H9 (cell line): ENCODE results near the gene NDRG2. TPM values are rescaled to one million over a fixed set of nuclear protein-coding genes. Genes with fewer than 3 reads are reported as not detected.

Source experiments
- DNase-seq: peaks from one replicate; pipeline ENCODE4 v3.0.0-alpha.2; 2017
- H2AFZ ChIP-seq: one replicate; pipeline ENCODE4 v1.6.1; 2013; ENCODE audit warnings: mild to moderate bottlenecking, low read length, control low read depth, moderate library complexity
- H2AK5ac ChIP-seq: 2 replicates; pipeline ENCODE4 v1.6.1; 2013; ENCODE audit warnings: low read length, control low read depth, mixed read lengths; ENCODE audit not compliant: insufficient read length
- H2BK120ac ChIP-seq: one replicate; pipeline ENCODE4 v1.6.1; 2013; ENCODE audit warnings: low read depth, mild to moderate bottlenecking, low read length, control low read depth, inconsistent platforms; ENCODE audit not compliant: poor library complexity, severe bottlenecking
- H2BK12ac ChIP-seq: 2 replicates; pipeline ENCODE4 v1.6.1; 2013; ENCODE audit warnings: low read length, control low read depth, mixed read lengths, low read depth; ENCODE audit not compliant: insufficient read length
- H2BK15ac ChIP-seq: 2 replicates; pipeline ENCODE4 v1.6.1; 2013; ENCODE audit warnings: low read depth, low read length, control low read depth
- H2BK20ac ChIP-seq: one replicate; pipeline ENCODE4 v1.6.1; 2013; ENCODE audit warnings: low read depth, mild to moderate bottlenecking, low read length, control low read depth, inconsistent platforms; ENCODE audit not compliant: poor library complexity, severe bottlenecking
- H2BK5ac ChIP-seq: 2 replicates; pipeline ENCODE4 v1.6.1; 2013; ENCODE audit warnings: low read length, control low read depth, mixed read lengths; ENCODE audit not compliant: insufficient read length
- H3K14ac ChIP-seq: 2 replicates; pipeline ENCODE4 v1.6.1; 2013; ENCODE audit warnings: low read length, control low read depth; ENCODE audit not compliant: insufficient read depth
- H3K18ac ChIP-seq: 2 replicates; pipeline ENCODE4 v1.6.1; 2013; ENCODE audit warnings: low read depth, mild to moderate bottlenecking, mixed read lengths, low read length, control low read depth; ENCODE audit not compliant: insufficient read length
- H3K23ac ChIP-seq: 2 replicates; pipeline ENCODE4 v1.6.1; 2013; ENCODE audit warnings: low read length, control low read depth, mixed read lengths, low read depth; ENCODE audit not compliant: insufficient read length
- H3K23me2 ChIP-seq: 2 replicates; pipeline ENCODE4 v1.6.1; 2013; ENCODE audit warnings: low read depth, mild to moderate bottlenecking, mixed read lengths, low read length, control low read depth; ENCODE audit not compliant: insufficient read length, poor library complexity, severe bottlenecking
- H3K27ac ChIP-seq: 2 replicates; pipeline ENCODE4 v1.5.1; 2013; ENCODE audit warnings: low read length, control low read depth, mixed read lengths, low read depth; ENCODE audit not compliant: insufficient read length
- H3K27me3 ChIP-seq: 2 replicates; pipeline ENCODE4 v1.6.1; 2013; ENCODE audit warnings: low read length, control low read depth, inconsistent platforms; ENCODE audit not compliant: insufficient read depth
- H3K4ac ChIP-seq: 2 replicates; pipeline ENCODE4 v1.6.1; 2013; ENCODE audit warnings: low read depth, mild to moderate bottlenecking, control low read depth, inconsistent platforms, low read length, moderate library complexity
- H3K4me1 ChIP-seq: 2 replicates; pipeline ENCODE4 v1.6.1; 2013; ENCODE audit warnings: low read length, control low read depth, inconsistent platforms; ENCODE audit not compliant: insufficient read depth
- H3K4me2 ChIP-seq: 2 replicates; pipeline ENCODE4 v1.6.1; 2013; ENCODE audit warnings: low read length, control low read depth, mixed read lengths; ENCODE audit not compliant: insufficient read length, insufficient read depth
- H3K56ac ChIP-seq: 2 replicates; pipeline ENCODE4 v1.6.1; 2013; ENCODE audit warnings: low read depth, mild to moderate bottlenecking, mixed read lengths, low read length, control low read depth; ENCODE audit not compliant: insufficient read length
- H3K79me1 ChIP-seq: 2 replicates; pipeline ENCODE4 v1.6.1; 2013; ENCODE audit warnings: low read depth, mild to moderate bottlenecking, moderate library complexity, low read length, control low read depth, inconsistent platforms; ENCODE audit not compliant: insufficient read depth, poor library complexity, severe bottlenecking
- H3K79me2 ChIP-seq: 2 replicates; pipeline ENCODE4 v1.6.1; 2013; ENCODE audit warnings: low read length, control low read depth, inconsistent platforms; ENCODE audit not compliant: insufficient read depth
- H3K9ac ChIP-seq: 2 replicates; pipeline ENCODE4 v1.6.1; 2013; ENCODE audit warnings: low read length, control low read depth, mixed read lengths; ENCODE audit not compliant: insufficient read length; ENCODE audit errors: extremely low read depth
- H3K9me3 ChIP-seq: one replicate; pipeline ENCODE4 v1.6.1; 2013; ENCODE audit warnings: low read depth, low read length, inconsistent platforms; ENCODE audit not compliant: control insufficient read depth
- H3T11ph ChIP-seq: one replicate; pipeline ENCODE4 v1.6.1; 2013; ENCODE audit warnings: mild to moderate bottlenecking, low read length, control low read depth, inconsistent platforms
- H4K20me1 ChIP-seq: one replicate; pipeline ENCODE4 v1.6.1; 2013; ENCODE audit not compliant: control insufficient read depth, insufficient read length, insufficient read depth
- H4K5ac ChIP-seq: 2 replicates; pipeline ENCODE4 v1.6.1; 2013; ENCODE audit warnings: low read depth, mild to moderate bottlenecking, mixed read lengths, low read length, control low read depth; ENCODE audit not compliant: insufficient read length
- H4K8ac ChIP-seq: replicated peaks from 2 replicates; pipeline ENCODE4 v1.6.1; 2013; ENCODE audit warnings: low read length, control low read depth, mixed read lengths, low read depth; ENCODE audit not compliant: insufficient read length
- H4K91ac ChIP-seq: 2 replicates; pipeline ENCODE4 v1.6.1; 2013; ENCODE audit warnings: low read depth, mild to moderate bottlenecking, moderate library complexity, mixed read lengths, low read length, control low read depth; ENCODE audit not compliant: insufficient read length
- H3K27ac Mint-ChIP-seq, 3 experiments: 2 replicates in 2 of 3; 3 replicates in 1 of 3; pipeline ENCODE4 v1.8.0; 2020 to 2021; ENCODE audit warnings: mixed read lengths in 3 of 3, mild to moderate bottlenecking in 1 of 3, moderate library complexity in 1 of 3
- H3K27me3 Mint-ChIP-seq: 2 replicates; pipeline ENCODE4 v1.8.0; 2021; ENCODE audit warnings: low read depth, mild to moderate bottlenecking, moderate library complexity, mixed read lengths
- H3K36me3 Mint-ChIP-seq, 3 experiments: 2 replicates in 2 of 3; 3 replicates in 1 of 3; pipeline ENCODE4 v1.8.0; 2020 to 2021; ENCODE audit warnings: low read depth in 3 of 3, mixed read lengths in 3 of 3; ENCODE audit not compliant: insufficient read depth in 1 of 3
- H3K4me1 Mint-ChIP-seq, 2 experiments: 2 replicates each; pipeline ENCODE4 v1.8.0; 2020; ENCODE audit warnings: mixed read lengths in 2 of 2
- H3K4me3 Mint-ChIP-seq, 2 experiments: 2 replicates in 1 of 2; 3 replicates in 1 of 2; pipeline ENCODE4 v1.8.0; 2020 to 2021; ENCODE audit warnings: mild to moderate bottlenecking in 2 of 2, mixed read lengths in 2 of 2, moderate library complexity in 1 of 2
- H3K9me3 Mint-ChIP-seq, 2 experiments: 2 replicates in 1 of 2; 3 replicates in 1 of 2; pipeline ENCODE4 v1.8.0; 2020; ENCODE audit warnings: mild to moderate bottlenecking in 2 of 2, mixed read lengths in 2 of 2, moderate library complexity in 1 of 2
- CTCF ChIP-seq: fragments of 200-600 bp; sonication (generic); conservative IDR thresholded peaks from 3 replicates; pipeline ENCODE4 v1.8.0; 2021; ENCODE audit warnings: antibody characterized with exemption, mild to moderate bottlenecking
- WGBS: extraction: QIAGEN DNeasy Blood & Tissue Kit; methylation state at CpG from one replicate; pipeline ENCODE4 v1.1.7; 2013; ENCODE audit warnings: missing lambda C conversion rate, low lambda C conversion rate, mixed read lengths; ENCODE audit not compliant: insufficient read length; ENCODE audit errors: extremely low coverage; 5-methylcytosine and 5-hydroxymethylcytosine counted together
- total RNA-seq: library from RNA; stranded (reverse); gene quantifications from 2 replicates; pipeline ENCODE4 v1.2.1, GENCODE V29; 2021

NDRG2 gene
- total RNA-seq, 1 experiment from 2014 or later: 20.6 TPM

GRCh38 chr14:20996521-20996920, 28.3 kb downstream of the NDRG2 start:
- Mint-ChIP-seq H3K4me1 (peaks cover 19% of the 10 kb centered on the region in 2 experiments), H3K36me3 (peaks cover 32 to 55% (median 50%) of the 10 kb centered on the region in 3 experiments; a peak in 6 of 7 replicates), H3K9me3 (no peaks in the 10 kb centered on the region), H3K27ac (peak overlapping the region in 1 of 3 experiments; percentile 38; a peak in 1 of 7 replicates), H3K4me3 (no peak overlapping the region), H3K27me3 (no peaks in the 10 kb centered on the region; the same call in 1 of the 2 replicates)
- H3K23ac ChIP-seq: no peak overlapping the region
- H3K14ac ChIP-seq: no peak overlapping the region
- H3K9me3 ChIP-seq: no peaks in the 10 kb centered on the region
- no peaks in the 10 kb centered on the region for H3K79me1 ChIP-seq
- no peak overlapping the region for H2AFZ ChIP-seq
- no peak overlapping the region for H2AK5ac ChIP-seq
- no peak overlapping the region for H2BK15ac ChIP-seq
- H3K23me2 ChIP-seq: no peaks in the 10 kb centered on the region
- no CpG with 5 or more reads among the region's 14 CpGs for whole genome bisulfite sequencing
- H2BK5ac ChIP-seq: no peak overlapping the region
- DNase-seq: no peak
- no peaks in the 10 kb centered on the region for H3K79me2 ChIP-seq
- H4K5ac ChIP-seq: no peak overlapping the region
- H2BK120ac ChIP-seq: no peak overlapping the region
- no peak overlapping the region for H3K27ac ChIP-seq
- no peak overlapping the region for H2BK12ac ChIP-seq
- H3K9ac ChIP-seq: no peak overlapping the region
- no peak overlapping the region for H3K4ac ChIP-seq
- H4K20me1 ChIP-seq: no peaks in the 10 kb centered on the region
- no peak overlapping the region for H3K56ac ChIP-seq
- no peaks in the 10 kb centered on the region for H3K4me1 ChIP-seq
- no peak overlapping the region for H3K4me2 ChIP-seq
- no peak for TF ChIP-seq CTCF
- no peak overlapping the region for H4K8ac ChIP-seq
- no peak overlapping the region for H3K18ac ChIP-seq
- H2BK20ac ChIP-seq: no peak overlapping the region
- H3T11ph ChIP-seq: no peak overlapping the region
- H4K91ac ChIP-seq: no peak overlapping the region
- H3K27me3 ChIP-seq: no peaks in the 10 kb centered on the region
